ENCODE data around the gene BTAF1.

BTAF1 gene

GRCh38 chr10:91879515-91880170 is 43.9 kb upstream of the BTAF1 start:
- no peaks in the 10 kb centered on the region for H3K9me3 ChIP-seq (ENCODE audit: low read length)
- H4K20me1 ChIP-seq (ENCODE audit: insufficient read depth, low read length): no peaks in the 10 kb centered on the region
- H3K79me2 ChIP-seq (ENCODE audit: insufficient read depth, low read length): no peaks in the 10 kb centered on the region
- no peaks in the 10 kb centered on the region for H3K4me1 ChIP-seq (ENCODE audit: insufficient read depth, low read length, severe bottlenecking)
- no peak overlapping the region for H3K4me2 ChIP-seq (ENCODE audit: low read length)
- no peaks in the 10 kb centered on the region for H3K27me3 ChIP-seq (ENCODE audit: insufficient read depth, low read length)
- H3F3A ChIP-seq (ENCODE audit: insufficient read depth, low read length): no peaks in the 10 kb centered on the region
- no peaks in the 10 kb centered on the region; the same call in 1 of the 2 replicates for H3K36me3 ChIP-seq (ENCODE audit: insufficient read depth, low read length)
- no peak overlapping the region for H2AFZ ChIP-seq (ENCODE audit: low read length)
- H3K9ac ChIP-seq (ENCODE audit: low read length): no peak overlapping the region
- no peak overlapping the region for H3K27ac ChIP-seq (ENCODE audit: low read depth, low read length, poor library complexity, severe bottlenecking)
- H3K4me3 ChIP-seq (ENCODE audit: low read depth, low read length, poor library complexity, severe bottlenecking): no peak overlapping the region
- TF ChIP-seq EZH2 (IDR thresholded peaks at IDR 0.05; ENCODE audit: borderline replicate concordance, low read length) (no peak), CTCF (IDR thresholded peaks at IDR 0.05; ENCODE audit: low read length) (no peak)
- no peaks in the 10 kb centered on the region for H3K9me2 ChIP-seq (ENCODE audit: low read depth, low read length)

- Histone ChIP-seq H3K4me1 (ENCODE audit: insufficient read depth, low read length, severe bottlenecking) (no peaks in the 10 kb centered on the region), H3K79me2 (ENCODE audit: insufficient read depth, low read length) (no peaks in the 10 kb centered on the region), H3F3A (ENCODE audit: insufficient read depth, low read length) (no peaks in the 10 kb centered on the region), H4K20me1 (ENCODE audit: insufficient read depth, low read length) (no peaks in the 10 kb centered on the region), H3K9me3 (ENCODE audit: low read length) (no peaks in the 10 kb centered on the region), H3K27me3 (ENCODE audit: insufficient read depth, low read length) (no peaks in the 10 kb centered on the region), H3K4me2 (ENCODE audit: low read length) (no peak overlapping the region), H3K36me3 (ENCODE audit: insufficient read depth, low read length) (no peaks in the 10 kb centered on the region; the same call in 1 of the 2 replicates), H2AFZ (ENCODE audit: low read length) (no peak overlapping the region), H3K27ac (ENCODE audit: low read depth, low read length, poor library complexity, severe bottlenecking) (no peak overlapping the region), H3K4me3 (ENCODE audit: low read depth, low read length, poor library complexity, severe bottlenecking) (no peak overlapping the region), H3K9me2 (ENCODE audit: low read depth, low read length) (no peaks in the 10 kb centered on the region), H3K9ac (ENCODE audit: low read length) (no peak overlapping the region)
- TF ChIP-seq CTCF (IDR thresholded peaks at IDR 0.05; ENCODE audit: low read length): no peak
- TF ChIP-seq EZH2 (IDR thresholded peaks at IDR 0.05; ENCODE audit: borderline replicate concordance, low read length): no peak
Measured at GRCh38 chr10:91880310-91880709, 43.3 kb upstream of the BTAF1 start.

- no peak overlapping the region for H3K4me2 ChIP-seq (ENCODE audit: low read length)
Measured at GRCh38 chr10:91883549-91884444, 39.8 kb upstream of the BTAF1 start.

More at GRCh38 chr10:91883549-91884444, 39.8 kb upstream of the BTAF1 start:
- no peak overlapping the region for H3K9ac ChIP-seq (ENCODE audit: low read length)
- H3K27ac ChIP-seq (ENCODE audit: low read depth, low read length, poor library complexity, severe bottlenecking): no peak overlapping the region
- TF ChIP-seq CTCF (IDR thresholded peaks at IDR 0.05; ENCODE audit: low read length): no peak
- no peak for TF ChIP-seq EZH2 (IDR thresholded peaks at IDR 0.05; ENCODE audit: borderline replicate concordance, low read length)
- H3K79me2 ChIP-seq (ENCODE audit: insufficient read depth, low read length): no peaks in the 10 kb centered on the region
- no peaks in the 10 kb centered on the region for H3K27me3 ChIP-seq (ENCODE audit: insufficient read depth, low read length)
- H2AFZ ChIP-seq (ENCODE audit: low read length): no peak overlapping the region
- no peaks in the 10 kb centered on the region for H3K4me1 ChIP-seq (ENCODE audit: insufficient read depth, low read length, severe bottlenecking)
- H3K36me3 ChIP-seq (ENCODE audit: insufficient read depth, low read length): no peaks in the 10 kb centered on the region; the same call in 1 of the 2 replicates
- no peaks in the 10 kb centered on the region for H4K20me1 ChIP-seq (ENCODE audit: insufficient read depth, low read length)
- H3K9me2 ChIP-seq (ENCODE audit: low read depth, low read length): no peaks in the 10 kb centered on the region
- H3K4me3 ChIP-seq (ENCODE audit: low read depth, low read length, poor library complexity, severe bottlenecking): no peak overlapping the region
- no peaks in the 10 kb centered on the region for H3K9me3 ChIP-seq (ENCODE audit: low read length)
- H3F3A ChIP-seq (ENCODE audit: insufficient read depth, low read length): no peaks in the 10 kb centered on the region

Data from OCI-LY1 (cell line).